GM18951 (cell line): ENCODE measurements around the gene PTGES2.

ENCODE experiments used
- POLR2A ChIP-seq: IDR thresholded peaks from 4 replicates; pipeline ENCODE4 v1.6.1; 2011; ENCODE audit warnings: mild to moderate bottlenecking; ENCODE audit not compliant: insufficient read length, insufficient read depth; ENCODE audit errors: extremely low read depth
- in situ Hi-C: fragments of 300-500 bp; cut with MboI; formaldehyde crosslinking; loops from one replicate; pipeline ENCODE4 v1.12.0; 2022; ENCODE audit warnings: low sequenced_read_pairs, mixed read lengths, inconsistent platforms; ENCODE audit not compliant: unreplicated experiment

Gene PTGES2

GRCh38 chr9:128149001-128149701 lies 21.6 kb upstream of the PTGES2 start, which contains the start of gene LCN2:
TSS of gene LCN2 (plus strand) at chr9:128149453. CDS start at chr9:128149526, 73 bp downstream.
- no peak for TF ChIP-seq POLR2A
- in situ Hi-C loops, result no loop called here

GRCh38 chr9:128148509-128149000 lies 21.0 kb upstream of the PTGES2 start:
- no peak for TF ChIP-seq POLR2A
- in situ Hi-C loops, result no loop called here

GRCh38 chr9:128146591-128147120 lies 19.1 kb upstream of the PTGES2 start:
- in situ Hi-C loops, result no loop called here

GRCh38 chr9:128145951-128146351 lies 18.4 kb upstream of the PTGES2 start:
- TF ChIP-seq POLR2A, result no peak
- in situ Hi-C loops, result no loop called here

More at GRCh38 chr9:128146591-128147120, 19.1 kb upstream of the PTGES2 start:
- no peak for TF ChIP-seq POLR2A

GRCh38 chr9:128145536-128145935 lies 18.0 kb upstream of the PTGES2 start:
- TF ChIP-seq POLR2A, result no peak
- in situ Hi-C loops, result no loop called here

- in situ Hi-C loops, result no loop called here
- no peak for TF ChIP-seq POLR2A
Measured at GRCh38 chr9:128144239-128145181, 17.0 kb upstream of the PTGES2 start.

- in situ Hi-C loops, result no loop called here
Measured at GRCh38 chr9:128143525-128144238, 16.2 kb upstream of the PTGES2 start.

GRCh38 chr9:128142596-128142995 lies 15.1 kb upstream of the PTGES2 start:
- in situ Hi-C loops, result no loop called here
- no peak for TF ChIP-seq POLR2A

More at GRCh38 chr9:128143525-128144238, 16.2 kb upstream of the PTGES2 start:
- no peak for TF ChIP-seq POLR2A

- in situ Hi-C loops, result no loop called here
- TF ChIP-seq POLR2A, result no peak
Measured at GRCh38 chr9:128142061-128142460, 14.5 kb upstream of the PTGES2 start.

- in situ Hi-C loops, result no loop called here
- no peak for TF ChIP-seq POLR2A
Measured at GRCh38 chr9:128141604-128142003, 14.1 kb upstream of the PTGES2 start.

- in situ Hi-C loops, result no loop called here
Measured at GRCh38 chr9:128139621-128140020, 12.1 kb upstream of the PTGES2 start.

GRCh38 chr9:128138001-128138400 lies 10.5 kb upstream of the PTGES2 start:
- in situ Hi-C loops, result no loop called here
- no peak for TF ChIP-seq POLR2A

More at GRCh38 chr9:128139621-128140020, 12.1 kb upstream of the PTGES2 start:
- no peak for TF ChIP-seq POLR2A
